Retinal pigment epithelial cell (primary cell): ENCODE results near the gene MYO3A.
A peak's percentile ranks its signal among the peaks of the same experiment; 100 is the strongest.

Source experiments
- DNase-seq: peaks from one replicate; pipeline ENCODE4 v3.0.0-alpha.2; 2010; ENCODE audit warnings: low read depth
- H3K4me3 ChIP-seq: 2 replicates; pipeline ENCODE4 v1.5.1; 2011; ENCODE audit warnings: mild to moderate bottlenecking, low read length, control low read depth, moderate library complexity
- TF ChIP-seq, protein P1 (sequence below): conservative IDR thresholded peaks from 2 replicates; pipeline ENCODE4 v1.5.1; 2011; ENCODE audit warnings: low read depth, low read length, control low read depth, inconsistent platforms

The MYO3A gene

DNA sequence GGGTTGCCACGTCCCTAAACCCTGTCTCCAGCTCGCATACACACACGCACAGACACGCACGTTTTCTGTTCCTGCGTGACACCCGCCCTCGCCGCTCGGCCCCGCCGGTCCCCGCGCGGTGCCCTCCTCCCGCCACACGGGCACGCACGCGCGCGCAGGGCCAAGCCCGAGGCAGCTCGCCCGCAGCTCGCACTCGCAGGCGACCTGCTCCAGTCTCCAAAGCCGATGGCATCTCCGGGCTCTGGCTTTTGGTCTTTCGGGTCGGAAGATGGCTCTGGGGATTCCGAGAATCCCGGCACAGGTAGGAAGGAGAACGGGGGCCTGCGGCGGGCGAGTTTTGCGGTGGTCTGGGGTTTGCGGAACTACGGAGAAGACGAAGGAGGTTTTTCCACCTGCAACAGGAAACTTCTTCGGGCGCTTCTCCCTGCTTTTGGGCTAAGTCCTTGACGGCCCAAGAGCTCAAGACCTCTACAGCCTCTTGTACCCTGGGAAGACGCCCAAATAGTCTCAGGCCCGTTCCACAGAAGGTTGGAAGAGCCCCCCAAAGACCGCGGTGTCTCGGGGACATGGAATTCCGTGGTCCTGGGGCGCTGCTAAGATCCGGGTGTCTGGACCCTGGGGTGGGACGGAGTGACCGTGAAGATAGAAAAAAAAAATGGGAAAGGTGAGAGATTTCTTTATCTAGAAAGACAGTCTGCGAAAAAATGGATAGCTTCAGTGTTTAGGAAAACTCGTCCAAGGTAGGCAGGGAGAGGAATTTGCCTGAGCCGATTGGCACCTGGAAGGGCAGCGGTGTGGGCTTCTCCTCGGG, 282.8 kb downstream of the MYO3A start, which contains the start of gene GAD2:
Gene GAD2, plus strand, starts transcription at position 190 of the 811 bp plus-strand sequence. Its CDS starts 36 bp downstream, at position 226.
- TF ChIP-seq, protein P1, sequence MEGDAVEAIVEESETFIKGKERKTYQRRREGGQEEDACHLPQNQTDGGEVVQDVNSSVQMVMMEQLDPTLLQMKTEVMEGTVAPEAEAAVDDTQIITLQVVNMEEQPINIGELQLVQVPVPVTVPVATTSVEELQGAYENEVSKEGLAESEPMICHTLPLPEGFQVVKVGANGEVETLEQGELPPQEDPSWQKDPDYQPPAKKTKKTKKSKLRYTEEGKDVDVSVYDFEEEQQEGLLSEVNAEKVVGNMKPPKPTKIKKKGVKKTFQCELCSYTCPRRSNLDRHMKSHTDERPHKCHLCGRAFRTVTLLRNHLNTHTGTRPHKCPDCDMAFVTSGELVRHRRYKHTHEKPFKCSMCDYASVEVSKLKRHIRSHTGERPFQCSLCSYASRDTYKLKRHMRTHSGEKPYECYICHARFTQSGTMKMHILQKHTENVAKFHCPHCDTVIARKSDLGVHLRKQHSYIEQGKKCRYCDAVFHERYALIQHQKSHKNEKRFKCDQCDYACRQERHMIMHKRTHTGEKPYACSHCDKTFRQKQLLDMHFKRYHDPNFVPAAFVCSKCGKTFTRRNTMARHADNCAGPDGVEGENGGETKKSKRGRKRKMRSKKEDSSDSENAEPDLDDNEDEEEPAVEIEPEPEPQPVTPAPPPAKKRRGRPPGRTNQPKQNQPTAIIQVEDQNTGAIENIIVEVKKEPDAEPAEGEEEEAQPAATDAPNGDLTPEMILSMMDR: no peak
- peak within 1 kb of the TSS; percentile 8 for H3K4me3 ChIP-seq
- no peak for DNase-seq

DNA sequence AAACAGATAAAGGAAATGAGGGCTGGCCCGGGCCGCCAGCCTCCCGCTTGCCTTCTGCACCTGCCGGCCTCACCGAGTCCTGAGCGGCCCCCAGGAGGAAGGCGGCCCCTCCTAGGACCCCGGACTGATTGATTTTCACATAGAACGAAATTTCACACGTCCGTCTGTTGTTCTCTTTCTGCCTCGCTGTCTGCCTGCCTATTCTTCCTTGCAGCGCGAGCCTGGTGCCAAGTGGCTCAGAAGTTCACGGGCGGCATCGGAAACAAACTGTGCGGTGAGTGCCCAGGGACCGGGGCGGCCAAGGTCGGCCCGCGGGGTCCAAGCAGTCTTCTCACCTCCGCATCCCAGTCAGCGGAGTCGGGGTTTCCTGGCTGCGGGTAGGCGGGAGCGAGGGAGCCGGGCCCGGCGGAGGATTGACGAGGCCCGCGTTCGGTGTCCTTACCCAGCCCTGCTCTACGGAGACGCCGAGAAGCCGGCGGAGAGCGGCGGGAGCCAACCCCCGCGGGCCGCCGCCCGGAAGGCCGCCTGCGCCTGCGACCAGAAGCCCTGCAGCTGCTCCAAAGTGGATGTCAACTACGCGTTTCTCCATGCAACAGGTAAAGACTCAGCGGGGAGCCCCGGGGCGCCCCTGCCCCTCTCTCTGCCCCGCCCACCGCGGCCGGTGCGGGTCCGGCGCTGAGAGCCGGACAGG, 283.5 kb downstream of the MYO3A start:
- TF ChIP-seq, protein P1: no peak
- DNase-seq: no peak
- no peak overlapping the region for H3K4me3 ChIP-seq

DNA sequence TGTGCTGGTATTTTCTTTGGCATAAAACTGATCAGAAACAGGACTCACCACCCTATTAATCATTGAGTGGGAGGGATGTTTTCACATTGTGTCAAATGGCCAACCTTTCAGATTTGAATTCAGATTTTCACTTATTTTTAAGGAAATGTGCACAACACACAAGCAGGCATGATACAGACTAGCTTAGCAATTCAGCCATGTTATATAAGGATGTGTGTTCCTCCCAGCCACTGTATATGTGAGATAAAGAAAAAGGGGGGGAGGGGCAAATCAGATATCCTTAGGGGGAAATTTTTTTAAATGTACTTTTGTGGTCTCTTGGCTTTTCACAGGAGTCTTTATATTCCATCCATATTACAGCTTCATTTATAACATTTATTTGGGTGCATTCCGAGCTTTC, 285.6 kb downstream of the MYO3A start:
- no peak overlapping the region for H3K4me3 ChIP-seq
- TF ChIP-seq, protein P1: no peak
- no peak for DNase-seq

DNA sequence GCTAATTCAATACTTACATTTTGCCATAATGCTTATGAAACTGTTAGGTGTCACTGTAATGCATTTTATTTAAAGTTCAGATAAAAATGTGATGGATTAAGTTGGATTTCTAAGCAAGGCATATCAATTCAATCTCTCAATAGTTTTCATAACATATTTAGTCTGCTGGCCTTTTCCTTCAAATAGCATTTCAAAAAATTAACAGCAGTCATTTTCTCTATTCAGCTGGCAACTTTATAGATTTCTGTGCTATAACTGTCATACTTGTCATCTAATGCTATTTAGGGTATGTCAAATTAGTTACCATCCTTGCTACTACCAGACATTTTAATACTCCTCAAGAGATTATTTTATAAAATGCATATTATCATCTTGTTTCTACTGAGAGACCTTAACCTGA, 286.9 kb downstream of the MYO3A start:
- TF ChIP-seq, protein P1: no peak
- DNase-seq: no peak
- no peak overlapping the region for H3K4me3 ChIP-seq

DNA sequence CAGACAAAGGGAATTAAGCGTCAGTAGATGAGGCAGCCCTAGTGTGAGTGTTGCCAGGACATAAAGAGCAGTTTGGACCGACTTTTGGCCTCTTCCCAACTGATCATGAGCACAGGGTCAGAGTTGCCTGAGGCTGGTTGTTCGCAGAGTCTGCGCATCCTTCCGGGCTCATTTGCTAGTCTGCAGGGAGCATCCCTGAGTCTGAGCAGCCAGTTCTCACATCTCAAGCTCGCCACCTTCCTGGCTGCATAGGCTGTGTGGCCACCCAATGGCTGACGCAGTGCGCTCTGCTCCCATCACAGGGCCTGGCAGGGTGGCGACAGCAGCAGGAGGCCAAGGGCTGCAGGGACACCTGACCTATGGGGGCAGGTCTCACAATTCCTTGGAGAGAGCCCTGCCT, 287.5 kb downstream of the MYO3A start:
- DNase-seq: no peak
- TF ChIP-seq, protein P1: no peak
- H3K4me3 ChIP-seq: no peak overlapping the region

DNA sequence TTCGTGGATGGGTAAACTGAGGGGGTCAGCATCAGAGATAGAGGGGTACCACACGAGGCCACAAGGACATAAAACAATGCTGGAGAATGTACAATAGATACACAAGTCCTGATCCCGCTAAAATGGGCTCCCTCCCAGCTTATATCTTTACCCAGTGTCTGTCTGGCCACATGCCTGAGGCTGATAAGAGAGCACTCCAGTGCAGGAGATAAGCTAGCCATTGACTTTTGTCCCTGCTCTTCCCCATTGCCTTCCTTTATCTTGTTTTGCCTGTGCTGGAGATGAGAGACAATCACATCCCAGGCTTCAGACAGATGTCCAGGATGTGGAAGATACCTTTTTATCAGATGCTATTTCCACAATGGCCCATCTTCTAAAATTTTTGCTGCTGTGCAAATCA, 288.5 kb downstream of the MYO3A start:
- no peak for DNase-seq
- H3K4me3 ChIP-seq: no peak overlapping the region
- TF ChIP-seq, protein P1: no peak
